ENCODE data around the gene NR4A2.

The NR4A2 gene

DNA sequence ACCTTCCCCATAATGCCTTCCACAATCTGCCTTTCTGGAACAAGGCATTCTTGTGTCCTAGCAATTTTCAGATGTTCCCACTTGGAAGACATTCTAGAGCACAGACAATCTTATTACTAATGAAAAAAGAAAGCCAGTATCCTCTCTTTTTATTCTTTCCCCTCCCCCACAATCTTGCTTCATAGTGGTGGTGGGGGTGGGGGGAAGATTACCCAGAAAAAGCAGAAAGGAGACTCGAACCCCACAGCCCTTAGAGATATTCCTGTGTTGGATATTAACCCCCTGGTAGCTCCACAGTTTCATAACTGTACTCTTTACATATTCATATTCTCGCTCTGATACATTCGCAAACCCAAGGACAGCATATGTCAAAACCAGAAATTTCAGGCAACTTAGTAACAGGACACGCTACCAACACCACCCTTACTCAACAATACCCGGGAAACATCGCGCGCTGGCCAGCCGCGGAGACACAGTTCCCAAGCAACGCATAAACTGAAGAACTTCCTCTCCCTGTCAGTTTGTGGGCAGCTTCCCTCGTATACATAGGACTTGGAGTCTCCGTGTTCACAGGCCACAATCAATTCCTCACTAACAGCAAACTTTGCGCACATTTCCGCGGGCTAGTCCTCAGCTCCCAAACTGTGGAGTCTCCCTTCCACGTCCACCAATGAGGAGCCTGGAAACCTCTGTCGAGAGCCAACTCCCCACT lies 793 bp downstream of the NR4A2 start:
- Mint-ChIP-seq H3K27me3 (peaks cover 14% of the 10 kb centered on the region), H3K4me3 (peak overlapping the region; percentile 91 to 96), H3K27ac (peak overlapping the region; percentile 93 to 99), H3K4me1 (peaks cover 63% of the 10 kb centered on the region), H3K9me3 (no peaks in the 10 kb centered on the region)
- DNase-seq (peak; percentile 32 to 66), ATAC-seq (no peak)

GRCh38 chr2:156329927-156330726 lies 2.4 kb downstream of the NR4A2 start:
- Mint-ChIP-seq H3K4me3 (peak overlapping the region; percentile 91 to 96), H3K27me3 (peaks cover 14% of the 10 kb centered on the region), H3K27ac (peak overlapping the region in 1 of 2 donors; percentile 7), H3K4me1 (peaks cover 69% of the 10 kb centered on the region), H3K9me3 (no peaks in the 10 kb centered on the region)
- DNase-seq (no peak), ATAC-seq (no peak)

GRCh38 chr2:156329031-156329926 lies 3.2 kb downstream of the NR4A2 start:
- no peak for DNase-seq
- no peak for ATAC-seq
- Mint-ChIP-seq H3K27me3 (peaks cover 14% of the 10 kb centered on the region), H3K4me3 (peak overlapping the region; percentile 91 to 96), H3K4me1 (peaks cover 69% of the 10 kb centered on the region), H3K9me3 (no peaks in the 10 kb centered on the region), H3K27ac (no peak overlapping the region)

GRCh38 chr2:156327835-156328695 lies 4.5 kb downstream of the NR4A2 start:
- DNase-seq (no peak), ATAC-seq (no peak)
- peaks cover 26% of the 10 kb centered on the region for H3K27me3 Mint-ChIP-seq
- H3K9me3 Mint-ChIP-seq: no peaks in the 10 kb centered on the region
- no peak overlapping the region for H3K27ac Mint-ChIP-seq
- peaks cover 76% of the 10 kb centered on the region for H3K4me1 Mint-ChIP-seq
- H3K4me3 Mint-ChIP-seq: peak overlapping the region; percentile 91 to 96

GRCh38 chr2:156326526-156327095 lies 5.9 kb downstream of the NR4A2 start:
- H3K4me3 Mint-ChIP-seq: no peak overlapping the region
- H3K27me3 Mint-ChIP-seq: peaks cover 40% of the 10 kb centered on the region
- no peak overlapping the region for H3K27ac Mint-ChIP-seq
- ATAC-seq (no peak), DNase-seq (no peak)
- H3K4me1 Mint-ChIP-seq: peaks cover 86% of the 10 kb centered on the region
- H3K9me3 Mint-ChIP-seq: no peaks in the 10 kb centered on the region

DNA sequence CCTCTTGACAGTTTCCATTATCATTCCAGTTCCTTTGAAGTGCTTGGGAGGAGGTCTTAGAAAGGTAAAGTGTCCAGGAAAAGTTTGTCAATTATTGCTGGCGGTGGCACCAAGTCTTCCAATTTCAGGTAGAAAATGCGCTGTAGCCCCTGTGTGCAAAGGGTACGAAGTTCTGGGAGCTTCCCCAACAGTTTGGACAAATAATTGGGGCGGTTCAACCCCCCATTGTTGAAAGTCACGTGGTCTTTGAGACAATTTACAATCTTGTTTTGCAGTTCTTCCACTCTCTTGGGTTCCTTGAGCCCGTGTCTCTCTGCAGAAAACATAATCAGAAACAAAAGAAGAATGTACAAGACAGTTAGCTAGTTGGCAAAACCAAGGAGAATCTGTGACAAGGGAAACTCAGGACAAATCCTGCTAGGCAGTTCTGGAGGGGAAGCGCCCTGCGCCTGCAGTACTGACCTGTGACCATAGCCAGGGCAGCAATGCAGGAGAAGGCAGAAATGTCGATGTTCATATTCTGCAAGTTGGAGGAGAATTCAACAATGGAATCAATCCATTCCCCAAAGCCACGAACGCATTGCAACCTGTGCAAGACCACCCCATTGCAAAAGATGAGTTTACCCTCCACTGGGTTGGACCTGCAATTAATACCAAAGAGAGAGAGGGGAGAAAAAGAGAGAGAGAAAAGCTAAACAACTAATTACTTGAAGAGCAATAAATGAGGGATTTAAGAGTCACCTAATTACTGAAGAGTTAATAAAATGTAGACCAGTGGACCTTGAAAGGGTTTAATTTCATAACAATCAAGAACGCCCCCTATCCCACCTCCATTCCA lies 6.6 kb downstream of the NR4A2 start:
- DNase-seq: no peak
- peaks cover 90% of the 10 kb centered on the region for H3K4me1 Mint-ChIP-seq
- no peak overlapping the region for H3K27ac Mint-ChIP-seq
- peaks cover 47% of the 10 kb centered on the region for H3K27me3 Mint-ChIP-seq
- ATAC-seq: no peak
- no peak overlapping the region for H3K4me3 Mint-ChIP-seq
- H3K9me3 Mint-ChIP-seq: no peaks in the 10 kb centered on the region

DNA sequence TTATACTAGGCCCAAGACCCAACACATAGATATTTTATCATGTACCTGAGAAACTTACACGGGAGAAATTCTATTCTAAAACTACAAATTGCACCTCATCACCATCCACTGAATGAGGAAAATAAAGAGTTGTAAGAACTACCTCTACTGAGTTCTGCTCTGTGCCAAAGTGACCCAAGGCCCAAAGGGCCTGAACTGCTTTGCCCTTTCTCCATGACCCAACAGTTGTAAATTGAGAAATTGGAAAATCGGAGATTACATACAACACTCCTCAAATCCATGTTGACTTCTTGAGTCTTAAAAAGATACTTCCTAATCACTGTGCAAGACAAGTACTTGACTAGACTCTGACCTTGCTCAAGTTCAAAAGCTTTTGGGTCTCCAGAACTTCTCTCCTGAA lies 8.8 kb downstream of the NR4A2 start:
- no peak for DNase-seq
- peaks cover 55% of the 10 kb centered on the region for H3K27me3 Mint-ChIP-seq
- H3K9me3 Mint-ChIP-seq: no peaks in the 10 kb centered on the region
- no peak for ATAC-seq
- no peak overlapping the region for H3K27ac Mint-ChIP-seq
- H3K4me3 Mint-ChIP-seq: peak overlapping the region; percentile 20 to 90
- peaks cover 80% of the 10 kb centered on the region for H3K4me1 Mint-ChIP-seq

GRCh38 chr2:156322686-156323231 lies 9.8 kb downstream of the NR4A2 start:
- peak; percentile 5 for ATAC-seq
- Mint-ChIP-seq H3K9me3 (no peaks in the 10 kb centered on the region), H3K4me1 (peaks cover 72% of the 10 kb centered on the region), H3K27me3 (peaks cover 65% of the 10 kb centered on the region), H3K4me3 (peak overlapping the region; percentile 85 to 90), H3K27ac (no peak overlapping the region)
- no peak for DNase-seq

- ATAC-seq (peak; percentile 71), DNase-seq (peak; percentile 38 to 54)
- no peaks in the 10 kb centered on the region for H3K9me3 Mint-ChIP-seq
- H3K4me3 Mint-ChIP-seq: peak overlapping the region; percentile 85 to 90
- peaks cover 66% of the 10 kb centered on the region for H3K4me1 Mint-ChIP-seq
- H3K27me3 Mint-ChIP-seq: peaks cover 71% of the 10 kb centered on the region
- H3K27ac Mint-ChIP-seq: no peak overlapping the region
These were observed 10.4 kb downstream of the NR4A2 start for GRCh38 chr2:156322051-156322685.

GRCh38 chr2:156321243-156321904 lies 11.1 kb downstream of the NR4A2 start:
- peaks cover 75% of the 10 kb centered on the region for H3K27me3 Mint-ChIP-seq
- DNase-seq (peak; percentile 44 to 46), ATAC-seq (peak; percentile 54)
- peak overlapping the region; percentile 85 to 90 for H3K4me3 Mint-ChIP-seq
- H3K27ac Mint-ChIP-seq: no peak overlapping the region
- peaks cover 58% of the 10 kb centered on the region for H3K4me1 Mint-ChIP-seq
- no peaks in the 10 kb centered on the region for H3K9me3 Mint-ChIP-seq

- no peak for DNase-seq
- H3K4me3 Mint-ChIP-seq: peak overlapping the region; percentile 85 to 90
- no peaks in the 10 kb centered on the region for H3K9me3 Mint-ChIP-seq
- H3K27me3 Mint-ChIP-seq: peaks cover 80% of the 10 kb centered on the region
- H3K4me1 Mint-ChIP-seq: peaks cover 51% of the 10 kb centered on the region
- peak; percentile 13 for ATAC-seq
- no peak overlapping the region for H3K27ac Mint-ChIP-seq
These were observed 11.9 kb downstream of the NR4A2 start for GRCh38 chr2:156320486-156321098.

GRCh38 chr2:156319811-156320485 lies 12.6 kb downstream of the NR4A2 start:
- ATAC-seq (peak; percentile 41), DNase-seq (peak in 1 of 2 donors; percentile 26)
- H3K9me3 Mint-ChIP-seq: no peaks in the 10 kb centered on the region
- H3K4me1 Mint-ChIP-seq: peaks cover 47% of the 10 kb centered on the region
- peak overlapping the region; percentile 85 to 90 for H3K4me3 Mint-ChIP-seq
- peaks cover 84% of the 10 kb centered on the region for H3K27me3 Mint-ChIP-seq
- H3K27ac Mint-ChIP-seq: no peak overlapping the region

Measured in stimulated activated naive CD8-positive, alpha-beta T cell treated with anti-CD3 and anti-CD28 coated beads, Interleukin-15, amount 100 ng/mL, for 72 hours (primary cell).